IPS-18a (cell line): ENCODE results near the gene COMT.

Experiments used
- H3K27ac ChIP-seq: one replicate; pipeline ENCODE4 v1.5.1; 2013; ENCODE audit warnings: low read length
- H3K27me3 ChIP-seq: one replicate; pipeline ENCODE4 v1.6.1; 2013; ENCODE audit warnings: mild to moderate bottlenecking, low read length; ENCODE audit not compliant: control insufficient read depth, insufficient read depth
- H3K36me3 ChIP-seq: one replicate; pipeline ENCODE4 v1.6.1; 2013; ENCODE audit warnings: low read depth, low read length; ENCODE audit not compliant: control insufficient read depth
- H3K4me1 ChIP-seq: one replicate; pipeline ENCODE4 v1.6.1; 2013; ENCODE audit warnings: low read depth, low read length; ENCODE audit not compliant: control insufficient read depth
- H3K4me3 ChIP-seq: one replicate; pipeline ENCODE4 v1.5.1; 2013; ENCODE audit warnings: low read length
- H3K9ac ChIP-seq: one replicate; pipeline ENCODE4 v1.6.1; 2013; ENCODE audit warnings: mild to moderate bottlenecking, low read length, moderate library complexity
- H3K9me3 ChIP-seq: one replicate; pipeline ENCODE4 v1.6.1; 2013; ENCODE audit warnings: low read depth, low read length; ENCODE audit not compliant: control insufficient read depth

Gene COMT

DNA sequence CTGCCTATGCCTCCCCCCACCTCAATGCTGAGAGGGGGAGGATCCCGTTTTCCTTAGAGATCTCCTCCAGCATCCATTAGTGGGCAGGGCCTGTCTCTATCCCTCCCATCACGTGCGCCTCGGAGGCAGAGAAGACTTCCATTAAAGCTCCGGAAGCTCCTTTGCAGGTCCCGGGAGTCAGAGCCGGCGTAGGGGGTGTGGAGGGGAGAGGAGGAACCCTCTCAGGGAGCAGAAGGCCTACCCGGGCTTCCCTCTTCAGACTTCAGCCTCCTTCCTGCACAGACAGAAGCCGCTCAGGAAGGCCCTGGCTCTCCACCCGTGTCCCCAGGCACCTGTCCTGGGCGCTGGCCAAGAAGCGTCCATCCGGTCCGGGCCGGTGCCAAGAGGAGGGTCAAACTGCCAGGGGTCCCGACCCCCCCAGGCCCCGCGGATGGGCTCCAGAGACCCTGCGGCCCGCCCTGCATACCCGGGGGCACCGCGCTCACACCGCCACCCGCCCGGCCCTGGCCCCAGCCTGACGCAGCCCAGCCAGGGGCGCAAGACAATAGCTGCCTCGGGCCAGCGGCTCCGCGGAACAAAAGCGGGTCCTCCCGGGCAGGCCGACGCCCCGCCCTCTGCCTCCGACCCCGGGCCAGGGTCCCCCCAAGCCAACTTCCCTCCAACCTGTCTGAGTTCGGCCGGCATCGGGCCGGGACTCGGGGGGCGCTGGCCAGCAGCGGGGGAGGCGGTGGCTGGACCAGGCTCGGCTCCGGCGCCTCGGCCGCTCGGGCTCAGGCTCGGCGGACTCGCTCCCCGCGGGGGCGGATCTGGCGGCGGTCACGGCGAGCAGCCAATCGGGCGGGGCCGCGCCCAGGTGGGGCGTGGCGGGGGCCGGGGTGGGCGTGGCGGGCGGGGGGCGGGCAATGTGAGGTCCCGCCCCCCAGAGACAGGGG lies 45.1 kb downstream of the COMT start:
- H3K4me1 ChIP-seq: peaks cover 9% of the 10 kb centered on the region
- H3K27me3 ChIP-seq: no peaks in the 10 kb centered on the region
- peaks cover 1% of the 10 kb centered on the region for H3K36me3 ChIP-seq
- peak overlapping the region; percentile 73 for H3K9ac ChIP-seq
- peak overlapping the region; percentile 44 for H3K27ac ChIP-seq
- peak overlapping the region; percentile 87 for H3K4me3 ChIP-seq
- no peaks in the 10 kb centered on the region for H3K9me3 ChIP-seq

DNA sequence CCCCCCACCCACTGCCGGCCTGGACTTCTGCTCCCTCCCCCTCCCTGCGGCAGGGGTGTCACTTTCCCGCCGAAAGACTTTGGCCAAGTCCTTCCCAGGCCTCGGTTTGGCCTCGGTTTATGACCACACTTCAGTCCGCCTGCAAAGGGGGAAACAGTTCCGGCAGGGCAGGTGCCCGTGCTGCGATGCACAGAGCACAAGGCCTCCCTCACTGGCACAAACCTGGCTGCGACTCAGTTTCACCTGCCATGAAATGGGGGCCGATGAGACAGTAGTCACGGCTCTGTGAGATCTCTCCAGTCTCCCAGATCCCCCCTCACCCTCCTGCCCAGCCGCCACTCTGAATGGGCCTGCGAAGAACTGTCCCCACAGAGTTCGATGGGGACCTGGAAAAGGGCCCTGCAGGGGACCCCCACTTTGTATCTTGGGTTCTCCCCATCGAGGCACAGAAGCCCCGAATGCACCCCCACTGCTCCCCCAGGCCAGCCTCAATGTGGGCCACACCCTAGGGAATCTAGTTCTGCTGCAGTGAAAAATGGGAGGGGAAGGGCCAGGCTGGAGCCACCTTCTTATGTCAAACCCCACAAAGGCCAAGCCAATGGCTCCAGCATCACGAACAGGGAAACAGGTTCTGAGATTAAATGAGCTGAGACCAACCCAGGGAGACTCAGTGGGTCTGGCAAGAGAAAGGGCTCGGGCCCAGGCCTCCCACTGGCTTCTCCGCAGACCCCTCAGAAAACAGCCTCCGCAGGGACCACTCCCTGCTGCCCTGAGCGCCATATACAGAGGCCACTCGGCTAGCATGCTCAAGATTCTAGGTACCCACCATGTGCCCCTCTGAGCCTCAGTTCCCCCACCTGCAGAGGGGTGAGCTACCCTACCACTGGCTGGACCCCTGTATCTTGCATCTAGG lies 46.1 kb downstream of the COMT start:
- no peak overlapping the region for H3K27ac ChIP-seq

DNA sequence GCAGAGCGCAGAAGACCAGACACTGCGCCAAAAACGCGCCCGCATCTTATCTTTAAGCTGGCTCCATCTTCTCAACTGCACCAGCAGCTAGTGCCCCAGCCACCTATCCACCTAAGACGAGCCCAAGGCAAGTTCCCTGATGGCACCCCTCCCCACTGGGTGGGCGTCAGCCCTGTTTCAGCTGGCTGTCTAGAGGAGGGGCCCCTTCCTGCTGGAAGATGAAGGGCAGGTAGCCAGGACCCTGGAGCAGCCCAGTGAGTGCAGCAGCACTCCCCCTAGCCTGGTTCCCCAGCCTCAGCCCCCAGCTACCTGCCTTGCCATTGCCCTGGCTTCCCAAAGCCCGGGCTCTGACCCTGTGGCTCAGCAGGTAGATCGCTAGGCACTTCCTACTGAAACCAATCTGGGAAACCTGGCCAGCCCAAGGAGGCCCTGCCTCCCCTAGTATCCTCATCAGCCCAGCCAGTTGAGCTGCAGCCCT lies 46.8 kb downstream of the COMT start:
- Histone ChIP-seq H3K9ac (no peak overlapping the region), H3K27ac (no peak overlapping the region), H3K4me1 (peaks cover 9% of the 10 kb centered on the region), H3K27me3 (no peaks in the 10 kb centered on the region), H3K4me3 (no peak overlapping the region), H3K9me3 (no peaks in the 10 kb centered on the region), H3K36me3 (no peaks in the 10 kb centered on the region)

More for the DNA sequence above, 46.1 kb downstream of the COMT start:
- Histone ChIP-seq H3K27me3 (no peaks in the 10 kb centered on the region), H3K4me3 (peak overlapping the region; percentile 13), H3K9me3 (no peaks in the 10 kb centered on the region), H3K9ac (no peak overlapping the region), H3K4me1 (peaks cover 9% of the 10 kb centered on the region), H3K36me3 (no peaks in the 10 kb centered on the region)

DNA sequence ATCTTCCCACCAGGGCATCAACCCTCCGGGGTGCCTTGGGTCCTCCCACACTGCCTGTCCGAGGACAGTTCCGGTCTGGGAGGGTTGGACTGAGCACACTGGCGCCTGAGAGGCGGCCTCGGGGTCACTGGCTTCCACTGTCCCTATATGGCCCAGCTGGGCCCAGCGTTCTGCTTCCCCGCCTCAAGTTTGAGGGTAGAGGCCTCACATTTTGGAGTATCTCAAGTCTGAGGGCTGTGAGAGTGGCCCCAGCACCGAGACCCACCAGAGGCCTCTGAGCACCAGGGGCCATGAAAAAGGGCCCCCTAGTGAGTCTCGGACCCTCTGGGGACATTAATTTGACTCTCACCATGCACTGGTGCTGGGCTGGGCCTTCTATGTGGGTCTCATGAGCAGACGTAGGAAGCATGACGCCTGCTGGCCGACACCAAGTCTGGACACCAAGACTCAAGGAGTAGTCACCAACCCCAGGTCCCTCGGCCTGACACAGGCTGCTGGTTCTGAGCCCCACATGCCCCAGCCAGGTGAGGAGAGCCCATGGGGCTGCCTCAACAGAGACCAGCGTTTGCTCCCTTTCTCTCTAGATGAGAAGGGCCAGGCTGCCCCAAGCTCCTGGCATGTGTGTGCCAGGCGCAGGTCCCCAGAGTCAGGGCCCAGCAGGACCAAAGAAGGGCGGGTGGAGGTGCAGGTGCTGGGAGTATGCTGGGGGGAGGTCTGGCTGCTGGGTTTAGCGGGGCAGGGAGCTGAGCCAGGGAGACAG lies 47.6 kb downstream of the COMT start:
- H3K4me1 ChIP-seq: peaks cover 9% of the 10 kb centered on the region
- no peak overlapping the region for H3K4me3 ChIP-seq
- H3K27me3 ChIP-seq: no peaks in the 10 kb centered on the region
- no peaks in the 10 kb centered on the region for H3K36me3 ChIP-seq
- no peaks in the 10 kb centered on the region for H3K9me3 ChIP-seq
- H3K27ac ChIP-seq: no peak overlapping the region
- no peak overlapping the region for H3K9ac ChIP-seq

DNA sequence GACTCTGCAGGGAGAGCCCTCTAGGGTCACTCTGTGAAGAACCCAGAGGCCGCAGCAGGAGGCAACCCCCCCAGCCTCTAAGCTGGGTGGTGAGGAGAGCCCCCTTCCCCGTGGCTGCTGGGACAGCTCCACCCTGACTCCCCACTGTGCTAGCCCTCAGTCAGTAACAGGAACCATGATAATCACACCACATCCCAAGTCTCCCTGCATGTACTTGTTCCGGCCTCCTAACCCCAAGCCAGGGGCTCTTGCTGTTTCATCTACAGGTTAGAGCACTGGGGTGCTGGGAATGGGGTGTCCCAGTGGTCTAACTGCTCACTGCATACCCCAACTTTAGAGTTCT lies 48.1 kb downstream of the COMT start:
- no peak overlapping the region for H3K27ac ChIP-seq
- H3K9me3 ChIP-seq: no peaks in the 10 kb centered on the region
- peaks cover 9% of the 10 kb centered on the region for H3K4me1 ChIP-seq
- H3K36me3 ChIP-seq: no peaks in the 10 kb centered on the region
- no peak overlapping the region for H3K9ac ChIP-seq
- no peak overlapping the region for H3K4me3 ChIP-seq
- H3K27me3 ChIP-seq: no peaks in the 10 kb centered on the region

DNA sequence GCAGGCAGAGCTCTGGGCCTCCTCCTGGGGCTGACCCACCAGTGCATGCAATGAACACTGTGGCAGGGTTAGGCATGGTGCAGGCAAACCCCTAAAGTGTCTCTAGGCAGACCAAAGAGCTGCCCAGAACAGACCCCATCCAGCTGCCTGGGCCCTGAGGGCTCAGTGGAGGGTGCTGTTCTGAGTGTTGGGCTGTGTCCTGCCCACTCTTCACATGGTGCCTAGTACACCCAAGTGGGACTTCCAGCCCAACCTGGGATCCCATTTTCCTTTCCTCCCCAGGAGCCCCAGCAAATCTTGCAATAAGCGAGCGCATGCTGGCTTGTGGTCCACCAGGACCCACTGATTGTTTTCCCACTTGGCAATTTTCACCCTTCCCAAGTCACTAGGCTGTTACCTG lies 48.6 kb downstream of the COMT start:
- Histone ChIP-seq H3K9me3 (no peaks in the 10 kb centered on the region), H3K4me3 (no peak overlapping the region), H3K4me1 (peaks cover 9% of the 10 kb centered on the region), H3K27me3 (no peaks in the 10 kb centered on the region), H3K36me3 (no peaks in the 10 kb centered on the region), H3K27ac (no peak overlapping the region), H3K9ac (no peak overlapping the region)

DNA sequence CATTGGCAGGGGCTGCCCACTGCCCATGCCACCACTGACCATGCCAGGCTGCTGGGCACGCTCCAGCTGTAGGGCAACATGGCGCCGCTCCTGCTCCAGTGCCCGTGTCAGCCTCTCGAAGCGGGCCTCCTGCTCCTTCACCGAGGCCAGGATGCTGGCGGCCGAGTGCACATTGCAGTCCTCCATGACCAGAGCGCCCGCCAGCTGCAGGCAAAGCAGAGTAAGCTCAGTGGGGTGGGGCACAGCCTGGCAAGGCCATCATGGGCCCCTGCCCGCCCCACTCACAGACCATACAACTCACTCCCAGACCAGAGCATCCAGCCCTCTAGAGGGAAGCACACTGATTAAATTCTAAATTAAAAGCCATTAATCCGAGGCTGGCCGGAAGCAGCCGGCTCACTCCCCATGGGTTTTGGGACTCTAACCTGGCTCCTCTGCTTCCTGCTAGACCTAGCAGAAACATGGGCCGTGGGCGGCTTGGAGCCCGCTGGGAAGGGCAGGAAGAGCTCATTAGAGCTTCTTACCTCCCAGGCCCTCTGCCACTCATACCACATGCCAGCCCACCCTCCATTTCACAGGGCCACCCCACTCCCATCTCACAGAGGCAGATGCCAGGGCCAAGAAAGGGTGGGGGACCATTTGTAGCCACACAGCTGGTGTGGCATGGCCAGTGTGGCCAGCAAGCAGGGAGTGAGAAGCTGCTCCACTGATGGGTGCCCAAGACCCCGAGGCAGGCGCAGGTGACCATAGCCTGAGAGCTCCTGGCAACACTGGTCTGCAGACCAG lies 49.2 kb downstream of the COMT start:
- H3K27ac ChIP-seq: no peak overlapping the region
- H3K4me1 ChIP-seq: peaks cover 9% of the 10 kb centered on the region
- H3K36me3 ChIP-seq: no peaks in the 10 kb centered on the region
- H3K9me3 ChIP-seq: no peaks in the 10 kb centered on the region
- H3K9ac ChIP-seq: no peak overlapping the region
- no peaks in the 10 kb centered on the region for H3K27me3 ChIP-seq
- H3K4me3 ChIP-seq: no peak overlapping the region

DNA sequence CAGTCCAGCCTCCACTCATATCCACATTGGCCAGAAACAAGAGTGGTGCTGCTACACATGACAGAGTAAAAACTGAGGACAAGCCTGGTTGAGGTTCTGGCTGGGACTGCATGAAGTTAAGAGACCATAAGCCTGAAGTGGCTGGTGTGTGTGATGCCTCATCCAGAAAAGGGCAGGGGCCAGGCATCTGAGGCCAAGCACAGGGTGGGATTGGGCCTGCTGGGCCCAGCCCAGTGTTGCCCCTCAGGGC lies 49.7 kb downstream of the COMT start:
- Histone ChIP-seq H3K9ac (no peak overlapping the region), H3K36me3 (no peaks in the 10 kb centered on the region), H3K9me3 (no peaks in the 10 kb centered on the region), H3K27me3 (no peaks in the 10 kb centered on the region), H3K27ac (no peak overlapping the region), H3K4me3 (no peak overlapping the region), H3K4me1 (peaks cover 5% of the 10 kb centered on the region)

DNA sequence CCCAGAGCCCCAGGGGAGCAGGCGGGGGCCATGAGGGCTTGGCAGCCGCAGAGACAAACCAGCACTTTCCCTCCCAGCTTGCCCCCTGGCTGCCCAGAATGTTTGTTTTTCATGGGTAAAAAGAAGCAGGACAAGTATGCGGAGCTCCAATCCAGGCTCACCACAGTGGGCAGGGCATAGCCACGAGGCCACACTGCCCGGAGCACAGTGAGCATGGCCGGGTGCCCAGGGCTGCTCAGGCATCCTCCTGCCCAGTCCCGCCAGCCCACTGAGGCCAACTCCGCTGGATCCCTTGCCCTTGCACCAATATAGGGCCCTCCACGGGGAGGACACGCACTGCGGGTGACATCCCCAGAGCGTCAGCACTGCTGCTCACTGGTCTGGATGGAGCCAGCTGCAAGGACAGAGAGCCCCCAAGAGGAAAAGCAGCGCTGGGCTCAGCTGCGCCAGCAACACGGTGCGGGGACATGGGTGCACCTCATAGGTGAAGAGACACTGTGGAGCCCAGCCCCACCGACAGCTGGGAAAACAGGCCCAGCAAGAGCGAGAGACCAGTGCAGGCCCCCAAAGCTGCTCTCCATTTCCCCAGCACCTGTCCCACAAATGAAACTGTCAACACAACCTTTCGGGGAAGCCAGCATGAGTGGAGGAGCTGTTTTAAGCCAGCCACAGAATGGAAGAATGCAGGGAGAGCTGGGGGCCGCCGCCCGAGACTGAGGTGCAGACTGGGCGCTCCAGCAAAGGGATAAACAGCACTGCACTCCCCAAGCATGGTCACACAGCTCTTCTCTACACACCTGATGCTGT lies 50.3 kb downstream of the COMT start:
- no peak overlapping the region for H3K9ac ChIP-seq
- H3K36me3 ChIP-seq: no peaks in the 10 kb centered on the region

DNA sequence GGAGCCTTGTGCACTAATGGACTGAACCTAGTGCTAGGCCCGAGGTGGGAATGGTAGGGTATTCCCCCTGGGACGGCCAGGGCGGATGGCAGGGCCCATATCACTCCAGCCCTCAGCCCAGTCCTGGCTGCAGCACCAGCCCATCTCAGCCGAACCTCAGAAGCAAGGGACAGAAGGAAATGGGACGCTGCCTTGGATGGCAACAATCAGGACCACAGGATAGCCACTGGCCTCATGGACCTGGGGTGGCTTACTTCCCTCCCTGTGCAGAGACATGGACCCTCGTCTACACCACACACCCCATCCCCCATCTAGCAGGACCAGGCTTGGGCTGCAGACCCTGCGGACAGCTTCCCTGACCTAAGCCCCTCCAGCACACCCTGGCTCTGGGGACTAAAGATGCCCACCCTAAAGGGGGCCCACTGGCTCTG lies 50.9 kb downstream of the COMT start:
- Histone ChIP-seq H3K4me1 (peaks cover 2% of the 10 kb centered on the region), H3K4me3 (no peak overlapping the region), H3K9me3 (no peaks in the 10 kb centered on the region), H3K36me3 (no peaks in the 10 kb centered on the region), H3K27me3 (no peaks in the 10 kb centered on the region), H3K27ac (no peak overlapping the region), H3K9ac (no peak overlapping the region)

More for the DNA sequence above, 50.3 kb downstream of the COMT start:
- Histone ChIP-seq H3K27ac (no peak overlapping the region), H3K9me3 (no peaks in the 10 kb centered on the region), H3K27me3 (no peaks in the 10 kb centered on the region), H3K4me1 (peaks cover 5% of the 10 kb centered on the region), H3K4me3 (no peak overlapping the region)
